OCI-LY3 (cell line): ENCODE measurements around the gene PHPT1.

Experiments used
- CTCF ChIP-seq: fragments of 200-600, 300-600 bp; sonication (generic); IDR thresholded peaks from 2 replicates; pipeline ENCODE4 v1.5.1; 2014; ENCODE audit warnings: antibody characterized with exemption, low read length, low read depth
- EZH2phosphoT487 ChIP-seq: fragments of 200-600 bp; shearing (Covaris generic); IDR thresholded peaks from 2 replicates; pipeline ENCODE4 v1.6.1; 2018; ENCODE audit warnings: antibody characterized with exemption, mixed run types, low read depth

DNA sequence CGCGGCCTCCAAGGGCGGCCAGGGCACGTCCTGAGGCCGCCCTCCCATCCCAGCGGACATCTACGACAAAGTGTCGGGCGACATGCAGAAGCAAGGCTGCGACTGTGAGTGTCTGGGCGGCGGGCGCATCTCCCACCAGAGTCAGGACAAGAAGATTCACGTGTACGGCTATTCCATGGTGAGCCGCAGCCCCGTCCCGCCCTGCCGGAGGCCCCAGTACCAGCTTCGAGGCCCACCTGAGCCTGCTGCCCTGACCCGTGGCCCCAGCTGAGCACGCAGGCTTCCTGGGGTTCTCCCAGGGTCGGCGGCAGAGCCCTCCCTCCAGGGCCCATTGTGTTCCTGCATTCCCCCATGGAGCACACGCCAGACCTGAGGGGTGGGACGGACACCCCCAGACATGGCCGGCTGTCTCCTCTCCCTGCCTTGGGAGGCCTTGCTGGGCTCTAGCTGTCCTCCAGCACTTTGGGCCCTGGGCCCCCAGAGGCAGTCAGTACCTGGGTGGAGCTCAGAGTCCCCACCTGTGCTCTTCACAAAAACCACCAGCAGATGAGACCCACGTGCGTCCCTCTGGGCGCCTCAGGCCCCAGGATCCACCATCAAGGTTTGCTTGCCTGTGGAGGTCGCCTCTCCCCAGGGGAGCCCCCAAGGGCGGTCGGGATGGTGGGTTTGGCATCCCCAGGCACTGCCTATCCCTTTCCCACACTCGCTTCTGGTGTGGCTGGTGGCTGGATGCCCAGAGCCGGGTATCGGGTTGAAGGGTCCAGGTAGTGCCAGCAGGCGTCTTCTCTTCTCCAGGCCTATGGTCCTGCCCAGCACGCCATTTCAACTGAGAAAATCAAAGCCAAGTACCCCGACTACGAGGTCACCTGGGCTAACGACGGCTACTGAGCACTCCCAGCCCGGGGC, 1.0 kb downstream of the PHPT1 start:
- TF ChIP-seq CTCF = no peak
- TF ChIP-seq EZH2phosphoT487 = no peak
